KG1 (cell line): ENCODE measurements around the gene ARHGAP18.

Source experiments
- DNase-seq: peaks from one replicate; lab custom pipeline; 2025; lab: John Stamatoyannopoulos, UW

ARHGAP18 gene

DNA sequence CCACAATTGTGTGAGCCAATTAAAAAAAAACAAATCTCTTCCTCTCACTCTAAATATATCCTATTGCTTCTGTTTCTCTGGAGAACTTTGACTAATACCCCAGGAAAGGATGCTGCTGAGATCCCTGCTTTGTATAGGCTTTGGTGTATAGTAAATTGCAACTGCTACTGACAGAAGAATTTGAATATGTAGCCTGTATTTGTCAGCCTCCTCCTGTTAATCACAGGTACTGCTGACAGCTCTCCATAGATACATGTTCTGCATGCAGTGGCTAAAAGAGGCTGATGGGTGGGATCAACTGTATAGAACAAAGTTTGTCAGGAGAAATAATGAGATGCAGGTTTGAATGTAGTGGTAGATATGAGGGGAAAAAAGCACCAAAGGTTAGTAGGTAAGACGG is 95.0 kb downstream of the ARHGAP18 start:
- DNase-seq: no peak

DNA sequence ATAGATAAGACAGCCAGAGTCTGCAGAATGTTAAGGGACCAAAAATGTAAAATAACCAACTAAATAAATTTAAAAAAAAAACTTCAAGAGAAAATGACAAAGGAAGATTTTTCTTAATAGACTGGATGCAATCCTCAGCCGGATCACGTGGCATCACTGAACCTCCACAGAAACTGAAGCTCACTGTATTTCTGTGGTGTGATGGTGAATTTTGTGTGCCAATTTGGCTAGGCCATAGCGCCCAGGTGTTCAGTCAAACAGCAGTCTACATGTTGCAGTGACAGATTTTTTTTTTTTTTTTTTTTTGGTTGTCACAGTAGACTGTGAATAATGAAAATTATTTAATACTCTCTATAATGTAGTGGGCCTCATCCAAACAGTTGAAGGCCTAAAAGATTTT is 95.5 kb downstream of the ARHGAP18 start:
- DNase-seq: no peak

DNA sequence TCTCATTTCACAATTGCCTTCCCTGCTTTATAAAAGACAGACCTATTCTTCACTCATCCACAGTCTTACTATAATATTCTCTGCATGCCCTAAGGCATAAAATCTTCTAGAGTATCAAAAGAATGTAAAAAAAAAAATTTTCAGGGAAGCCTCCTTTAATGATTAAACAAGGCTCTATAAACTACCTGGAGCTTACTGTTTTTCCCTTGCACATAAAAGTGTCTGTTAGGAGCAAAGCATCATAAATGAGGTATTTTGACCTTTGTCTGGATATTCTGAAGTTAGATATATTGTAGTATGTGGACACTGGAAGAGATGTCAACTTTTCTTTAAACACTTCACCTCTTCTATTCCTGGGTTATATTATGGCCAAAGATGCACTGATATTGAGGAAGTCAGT is 97.5 kb downstream of the ARHGAP18 start:
- no peak for DNase-seq

DNA sequence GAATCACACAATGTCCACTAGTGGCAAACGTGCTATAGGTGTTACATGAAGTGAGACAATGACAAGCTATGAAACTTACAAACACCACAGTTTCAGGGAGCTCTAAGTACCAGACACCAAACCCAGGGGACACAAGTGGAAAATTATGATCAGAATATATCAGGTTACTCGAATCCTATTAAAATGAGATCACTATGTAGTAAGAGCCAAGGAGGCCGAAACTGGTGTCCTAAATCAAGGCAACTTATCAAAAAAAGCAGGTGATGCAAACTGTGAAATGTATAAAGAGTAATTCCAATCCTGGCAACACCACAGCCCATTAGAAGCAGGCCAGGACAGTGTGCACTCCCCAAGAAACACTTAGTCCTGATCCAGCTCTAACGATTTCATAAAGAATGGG is 100.3 kb downstream of the ARHGAP18 start:
- no peak for DNase-seq

DNA sequence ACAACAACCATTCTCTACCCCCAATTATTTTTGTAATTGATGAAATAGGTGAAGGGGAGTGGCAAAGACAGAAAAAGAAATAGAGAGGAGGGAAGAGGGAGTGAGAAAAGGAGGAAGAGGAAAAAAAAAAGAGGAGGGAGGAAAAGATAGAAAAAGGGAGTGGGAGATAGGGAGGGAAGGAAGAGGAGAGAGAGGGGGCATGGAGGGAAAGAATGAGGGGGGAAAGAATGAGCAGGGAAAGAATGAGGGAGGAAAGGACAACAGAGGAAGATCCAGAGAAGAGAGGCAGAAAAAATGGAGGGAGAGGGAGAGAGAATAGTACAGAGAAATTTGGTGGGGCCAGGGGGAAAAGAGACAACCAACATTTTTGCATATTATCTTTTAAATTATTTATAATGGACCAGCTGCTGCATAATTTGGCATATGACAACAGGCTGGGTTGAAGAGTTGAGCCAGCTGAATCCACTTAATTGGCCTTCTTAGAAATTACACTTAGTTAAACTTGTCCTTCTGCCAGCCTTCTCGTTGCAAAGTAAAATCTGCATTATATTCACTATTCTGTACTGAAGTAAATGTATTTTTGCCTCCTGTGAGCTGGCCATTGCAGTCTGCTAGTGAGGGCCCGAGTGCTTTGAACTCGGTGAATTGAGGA is 101.0 kb downstream of the ARHGAP18 start:
- DNase-seq: no peak

DNA sequence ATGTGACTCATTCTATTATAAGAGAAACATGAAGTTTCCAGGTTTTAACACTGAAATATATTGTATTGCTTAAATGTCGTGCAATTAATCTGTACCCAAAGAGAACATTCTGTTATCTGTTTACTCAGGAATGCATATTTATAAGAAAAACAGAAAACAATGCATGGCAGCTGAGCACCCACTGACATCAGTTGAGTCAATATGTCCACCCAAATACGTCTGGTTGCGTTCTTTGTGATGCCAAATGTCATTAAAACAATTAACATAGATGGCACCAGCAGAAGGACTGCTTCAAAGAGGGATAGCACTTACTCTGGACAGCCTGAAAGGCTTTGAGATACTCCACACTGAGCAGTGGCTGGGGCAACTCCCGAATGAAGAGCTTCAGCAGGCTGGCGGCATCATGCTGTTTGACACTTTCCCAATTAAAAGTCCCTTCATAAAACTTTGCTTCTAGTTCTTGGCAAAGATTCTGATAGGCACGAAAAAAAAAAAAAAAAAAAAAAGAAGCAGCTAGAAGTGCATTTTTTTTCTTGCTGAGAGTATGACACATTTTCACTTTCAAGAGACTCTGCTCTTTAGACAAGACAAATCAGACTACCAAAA is 102.3 kb downstream of the ARHGAP18 start:
- DNase-seq: no peak

DNA sequence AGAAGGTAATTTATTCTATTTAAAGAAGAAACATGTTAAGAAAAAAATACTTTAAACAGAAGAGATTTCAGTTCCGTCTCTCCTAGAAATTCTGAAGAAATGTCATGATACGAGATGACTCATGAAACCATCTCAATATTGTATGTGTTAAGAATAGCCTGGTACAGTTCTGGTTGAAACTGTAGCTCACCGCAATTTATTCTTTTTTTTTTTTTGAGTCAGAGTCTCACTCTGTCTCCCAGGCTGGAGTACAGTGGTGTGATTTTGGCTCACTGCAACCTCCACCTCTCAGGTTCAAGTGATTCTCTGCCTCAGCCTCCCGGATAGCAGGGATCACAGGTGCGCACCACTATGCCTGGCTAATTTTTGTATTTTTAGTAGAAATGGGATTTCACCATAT is 103.3 kb downstream of the ARHGAP18 start:
- no peak for DNase-seq

DNA sequence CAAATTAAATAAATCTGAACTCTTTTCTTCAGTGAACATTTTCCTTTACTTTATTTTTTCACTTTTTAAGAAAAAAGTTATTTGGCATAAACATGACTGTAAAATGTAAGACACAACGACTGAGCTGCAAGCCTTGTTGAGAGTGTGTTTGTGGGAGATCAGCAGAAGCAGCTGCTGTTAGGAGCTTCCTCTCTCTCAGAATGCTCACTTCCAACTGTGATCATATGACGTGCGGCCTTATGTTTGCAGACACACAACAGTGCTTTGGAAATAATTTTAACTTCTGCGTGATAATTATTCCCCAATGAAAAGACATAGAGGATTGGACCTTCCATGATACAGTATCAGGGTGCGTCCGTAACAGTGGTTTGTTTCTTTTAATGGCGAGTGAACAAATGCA is 104.0 kb downstream of the ARHGAP18 start:
- DNase-seq: no peak

DNA sequence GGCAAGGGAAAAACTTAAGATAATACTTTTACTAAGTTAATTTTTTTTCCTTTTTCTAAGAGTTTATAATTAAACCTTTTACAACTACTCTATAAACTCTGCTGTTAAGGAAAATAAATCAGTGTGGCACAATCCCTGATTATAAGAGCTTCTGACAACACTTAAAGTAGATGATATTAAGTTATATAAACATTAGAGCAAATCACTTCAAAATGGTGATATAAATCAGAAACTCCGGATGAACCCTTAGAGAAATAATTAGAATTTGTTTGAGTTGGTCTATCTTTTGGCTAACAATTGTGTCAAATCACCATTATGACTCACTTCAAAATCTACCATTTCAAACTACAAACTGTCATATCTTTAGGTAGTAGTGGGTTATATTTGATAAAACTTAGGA is 104.9 kb downstream of the ARHGAP18 start:
- DNase-seq: no peak

DNA sequence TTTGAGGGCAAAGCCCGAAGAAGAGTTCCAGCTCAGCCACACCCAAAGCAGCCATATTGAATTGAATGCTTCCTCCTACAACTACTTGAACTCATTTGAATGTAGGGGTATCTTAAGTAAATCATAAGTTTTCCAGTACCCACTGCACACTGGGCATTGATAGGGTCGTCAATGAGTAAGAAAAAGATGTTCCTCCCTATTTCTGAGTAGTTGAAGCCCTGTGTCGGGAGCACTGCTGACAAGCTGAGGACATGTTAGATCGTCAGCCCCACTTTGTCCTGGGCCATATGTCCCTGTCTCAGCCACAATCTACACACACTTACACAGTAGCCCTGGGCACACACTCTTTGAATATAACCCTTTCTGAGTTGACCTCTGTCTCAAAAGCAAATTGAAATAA is 105.7 kb downstream of the ARHGAP18 start:
- DNase-seq: no peak

DNA sequence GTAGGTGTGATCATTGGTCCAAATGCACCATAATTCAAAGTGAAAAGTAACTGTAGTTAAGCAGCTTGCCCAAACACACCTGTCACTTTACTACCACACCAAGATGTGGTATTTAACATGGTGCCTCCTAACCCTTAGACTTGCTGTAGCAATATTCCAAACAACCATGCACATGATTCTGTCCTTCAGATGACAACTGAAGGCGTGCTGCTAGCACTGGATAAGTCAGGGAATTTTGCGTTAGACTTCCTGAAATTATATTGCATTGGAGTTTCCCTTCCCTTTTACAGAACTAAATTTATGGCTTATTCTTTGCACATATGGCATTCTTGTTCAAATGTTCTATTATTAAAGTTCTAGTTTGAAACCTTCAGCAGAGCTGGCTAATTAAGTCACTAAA is 106.2 kb downstream of the ARHGAP18 start:
- DNase-seq: no peak

DNA sequence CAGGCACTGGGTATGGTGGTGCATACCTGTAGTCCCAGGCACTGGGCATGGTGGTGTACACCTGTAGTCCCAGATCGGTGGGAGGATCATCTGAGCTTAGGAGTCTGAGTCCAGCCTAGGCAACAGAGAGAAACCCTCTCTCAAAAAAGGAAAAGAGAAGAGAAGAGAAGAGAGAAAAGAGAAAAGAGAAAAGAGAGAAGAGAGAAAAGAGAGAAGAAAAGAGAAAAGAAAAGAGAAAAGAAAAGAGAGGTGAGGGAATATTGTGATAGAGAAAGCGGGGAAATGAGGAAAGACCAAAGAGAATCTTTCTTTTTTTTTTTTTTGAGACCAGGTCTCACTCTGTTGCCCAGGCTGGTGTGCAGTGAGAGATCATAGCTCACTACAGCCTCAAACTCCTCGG is 108.7 kb downstream of the ARHGAP18 start:
- no peak for DNase-seq

DNA sequence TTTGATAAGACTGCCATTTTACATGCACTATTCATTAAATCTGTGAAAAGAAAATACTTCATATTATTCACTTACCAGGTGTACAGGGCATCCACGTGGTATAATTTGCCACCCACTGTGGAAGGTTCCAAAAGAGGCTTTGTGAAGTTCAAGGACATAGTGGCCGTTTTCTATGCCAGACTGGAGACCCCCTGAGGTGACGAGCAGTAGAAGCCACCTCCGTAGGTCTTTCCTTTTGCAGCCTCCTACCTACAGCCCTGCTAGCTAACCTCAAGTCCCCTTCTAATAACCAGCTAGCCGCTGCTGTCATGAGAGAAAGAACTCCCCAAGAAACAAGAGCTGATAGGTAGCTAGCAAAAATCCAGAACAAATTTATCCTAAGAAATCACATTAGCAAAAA is 110.5 kb downstream of the ARHGAP18 start:
- no peak for DNase-seq

DNA sequence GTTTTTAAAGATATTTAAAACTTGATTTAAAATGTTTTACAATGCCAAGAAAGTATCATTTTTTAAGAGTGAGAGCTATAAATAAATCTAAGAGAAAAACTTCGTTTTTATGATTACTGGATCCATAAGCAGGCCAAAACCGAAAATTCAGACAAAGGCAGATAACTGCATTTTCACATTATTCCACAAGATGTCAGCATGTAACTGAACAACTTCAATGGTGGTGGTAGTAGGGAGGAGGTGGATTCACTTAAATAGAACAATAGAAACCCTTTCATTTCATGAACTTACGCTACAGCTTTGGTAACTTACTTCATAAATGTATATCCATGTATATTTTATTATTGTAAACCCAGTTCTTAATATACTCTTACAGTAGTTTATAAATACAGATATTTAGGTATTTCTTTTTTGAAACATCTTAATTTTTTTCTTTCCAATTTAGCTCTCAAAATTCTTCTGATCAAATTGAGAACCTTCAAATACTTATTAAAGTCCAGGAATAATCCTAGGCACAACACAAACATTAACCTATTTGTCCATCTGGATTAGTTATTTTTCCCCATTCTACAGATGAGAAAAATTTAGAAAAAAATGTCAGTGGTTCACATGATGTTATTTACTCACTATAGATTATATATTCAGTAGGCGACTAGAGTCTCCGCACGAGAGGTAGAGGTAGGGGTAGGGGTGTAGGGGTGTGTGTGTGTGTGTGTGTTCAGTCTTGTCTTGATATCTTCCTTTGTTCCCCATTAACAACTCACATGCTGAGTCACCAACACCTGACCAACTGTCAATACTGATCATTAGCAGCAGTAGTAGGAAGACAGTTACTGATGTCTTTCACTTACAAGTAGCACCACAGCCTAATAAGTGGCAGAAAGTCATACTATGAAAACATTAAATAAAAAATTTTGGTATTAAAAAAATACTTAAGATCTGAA is 111.5 kb downstream of the ARHGAP18 start:
- DNase-seq: peak; percentile 79

DNA sequence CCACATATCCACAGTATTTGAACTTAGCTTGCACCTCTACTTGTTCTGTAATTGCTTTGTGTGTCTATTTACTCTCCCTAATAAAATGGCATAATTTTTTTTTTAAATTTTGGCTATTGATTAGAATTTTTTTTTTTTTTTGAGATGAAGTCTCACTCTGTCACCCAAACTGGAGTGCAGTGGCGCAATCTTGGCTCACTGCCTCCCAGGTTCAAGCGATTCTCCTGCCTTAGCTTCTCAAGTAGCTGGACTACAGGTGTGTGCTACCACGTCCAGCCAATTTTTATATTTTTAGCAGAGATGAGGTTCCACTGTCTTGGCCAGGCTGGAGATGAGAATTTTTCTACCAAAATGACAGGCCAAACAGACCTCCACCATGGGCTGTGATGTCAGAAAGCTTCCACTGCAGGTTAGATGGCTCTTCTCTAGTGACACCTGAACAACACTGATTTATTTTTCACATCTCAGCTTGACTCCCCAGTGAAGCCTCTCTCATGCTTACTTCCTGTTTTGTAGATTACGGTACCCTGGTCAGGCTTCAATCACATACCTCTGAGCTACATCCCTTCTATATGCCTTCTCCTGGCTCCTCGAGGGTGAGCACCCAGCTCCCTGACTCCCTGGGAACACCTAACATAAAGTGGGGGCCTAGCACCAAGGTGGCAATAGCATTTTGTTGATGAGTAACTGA is 112.8 kb downstream of the ARHGAP18 start:
- no peak for DNase-seq

DNA sequence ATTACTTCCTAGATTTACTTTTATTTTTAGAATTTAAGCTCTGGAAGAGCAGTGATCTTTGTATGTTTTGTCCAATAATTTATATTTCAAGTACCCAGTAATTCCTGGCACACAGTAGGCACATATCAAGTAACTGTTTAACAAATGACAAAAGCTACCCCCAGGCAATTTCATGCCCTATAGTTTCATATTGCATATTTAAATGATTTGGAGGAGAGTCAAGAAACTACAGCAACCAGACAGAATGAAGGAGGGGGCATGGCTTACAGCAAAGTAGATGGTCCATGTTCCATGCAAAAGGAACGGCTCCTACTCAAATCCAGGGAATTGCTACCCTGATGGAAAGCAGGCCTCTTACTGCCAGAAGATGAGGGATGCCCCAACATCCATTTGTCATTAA is 113.5 kb downstream of the ARHGAP18 start:
- DNase-seq: no peak

DNA sequence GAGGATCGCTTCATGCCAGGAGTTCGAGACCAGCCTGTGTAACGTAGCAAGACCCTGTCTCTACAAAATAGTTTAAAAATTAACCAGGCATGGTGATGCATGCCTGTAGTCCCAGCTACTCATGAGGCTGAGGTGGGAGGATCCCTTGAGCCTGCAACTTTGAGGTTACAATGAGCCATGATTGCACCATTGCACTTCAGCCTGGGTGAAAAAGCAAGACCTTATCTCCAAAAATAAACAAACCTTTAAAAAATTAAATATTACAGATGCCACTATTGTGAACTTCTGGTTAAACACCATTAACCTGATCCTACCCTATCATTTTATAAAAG is 116.8 kb downstream of the ARHGAP18 start:
- DNase-seq: no peak

DNA sequence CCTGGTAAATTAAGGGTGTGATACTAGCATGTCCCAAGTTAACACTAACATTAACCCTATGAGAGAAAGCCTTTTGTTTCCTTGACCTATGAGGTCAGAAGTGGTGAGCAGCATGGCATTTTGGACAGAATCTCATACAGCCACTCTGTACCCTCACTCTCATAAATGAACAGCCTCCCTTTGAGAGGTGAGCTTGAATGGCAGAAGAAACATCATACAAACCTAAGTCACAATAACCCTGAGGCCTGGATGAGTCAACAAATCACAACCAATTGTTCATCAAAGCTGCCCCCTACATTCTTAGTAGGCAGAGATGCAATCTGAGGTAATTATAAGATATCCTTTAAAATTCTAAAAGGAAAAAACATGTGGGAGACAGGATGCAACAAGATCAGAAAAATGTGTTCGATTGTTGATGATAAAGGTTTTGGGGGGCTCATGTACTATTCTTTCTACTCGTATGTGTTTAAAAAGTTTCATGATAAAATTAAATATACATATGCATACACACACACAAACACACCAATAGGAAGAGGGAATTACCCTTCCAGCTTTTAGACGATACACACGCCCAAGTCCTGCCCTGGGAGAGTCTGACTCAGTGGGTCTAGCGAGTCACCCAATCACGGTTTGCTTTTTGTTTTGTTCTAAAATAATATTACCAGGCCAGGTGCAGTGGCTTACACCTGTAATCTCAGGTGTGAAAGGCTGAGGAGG is 117.3 kb downstream of the ARHGAP18 start:
- no peak for DNase-seq

DNA sequence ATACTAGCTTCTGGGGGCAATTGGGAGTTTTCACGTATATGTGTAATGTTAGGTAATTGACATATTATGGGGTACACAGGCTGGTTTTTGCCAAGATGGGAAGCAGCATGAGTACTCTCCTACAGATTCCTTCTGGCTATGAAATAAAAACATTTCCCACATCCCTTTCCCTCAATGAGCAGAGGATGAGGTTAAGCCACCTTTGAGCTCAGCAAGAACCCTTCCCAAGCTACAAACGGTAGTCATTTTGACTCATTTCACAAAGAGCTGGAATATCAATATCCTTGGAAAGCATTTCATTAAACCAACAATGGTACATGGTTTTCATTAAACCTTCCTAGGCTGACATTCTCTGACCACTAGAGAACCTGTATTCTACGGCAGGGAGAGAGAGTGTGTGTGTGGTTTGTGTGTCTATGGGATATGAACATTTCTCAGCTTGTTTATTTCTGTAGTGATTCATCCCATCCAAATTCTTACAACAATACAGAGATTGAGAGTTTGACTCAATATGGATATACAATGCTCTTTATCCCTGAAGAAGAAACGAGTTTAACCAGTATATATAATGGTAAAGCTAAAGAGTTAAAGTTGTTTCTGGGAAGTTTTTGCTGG is 119.5 kb downstream of the ARHGAP18 start:
- DNase-seq: no peak

DNA sequence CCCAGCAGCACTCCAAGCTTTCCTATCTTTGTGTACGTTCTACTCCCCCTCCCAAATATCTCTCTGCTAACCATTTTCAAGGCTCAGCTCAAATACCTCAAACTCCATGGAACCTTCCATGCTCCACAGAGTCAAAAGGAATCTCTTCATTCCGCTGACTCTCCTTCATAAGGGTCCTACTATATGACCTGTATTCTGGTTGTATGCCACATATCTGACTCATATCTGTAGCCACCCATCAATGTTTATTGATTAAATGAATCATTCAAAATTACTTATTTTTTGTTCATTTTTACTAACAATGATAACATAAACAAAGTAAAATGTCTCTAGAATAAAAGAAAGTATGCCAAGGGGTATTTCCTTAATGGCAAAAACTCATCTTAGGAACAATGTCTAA is 123.2 kb downstream of the ARHGAP18 start:
- DNase-seq: no peak

DNA sequence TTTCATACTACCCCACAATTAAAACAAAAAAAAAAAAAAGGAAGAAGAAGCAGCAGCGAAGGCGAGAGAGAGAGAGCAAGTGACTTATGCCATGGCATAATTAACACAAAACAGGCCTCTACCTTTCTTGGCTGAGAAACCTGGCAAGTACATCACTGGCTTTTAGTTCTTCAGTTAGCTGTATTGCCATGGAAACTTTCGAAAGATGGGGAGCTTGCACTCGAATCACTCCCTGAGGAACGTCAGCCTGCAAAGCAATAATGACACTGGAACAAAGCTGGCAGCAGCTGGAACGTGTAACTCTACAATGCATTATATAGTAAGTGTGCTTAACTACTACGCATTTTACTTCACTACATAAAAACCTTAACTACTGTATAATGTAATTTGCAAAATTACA is 126.1 kb downstream of the ARHGAP18 start:
- no peak for DNase-seq

DNA sequence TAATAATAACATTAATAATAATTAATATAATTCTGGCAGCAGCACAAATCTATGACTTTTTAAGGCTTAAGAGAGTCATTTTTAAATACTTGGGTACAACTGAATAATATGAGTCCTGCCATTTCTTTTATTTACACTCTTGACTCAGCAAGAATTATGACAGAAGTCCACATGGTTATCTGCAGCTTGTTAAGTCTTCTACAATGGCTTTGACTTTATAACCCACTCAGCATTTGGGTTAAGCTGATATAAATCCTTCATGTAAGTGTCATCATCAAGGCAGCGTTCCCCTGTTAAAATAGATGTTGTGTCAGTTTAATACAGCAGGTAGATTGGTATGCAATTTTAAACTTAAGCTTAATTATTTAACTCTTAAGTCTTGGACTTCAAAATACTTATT is 131.7 kb downstream of the ARHGAP18 start:
- no peak for DNase-seq
